Measurements from ENCODE around the gene VWA3A.

- TF ChIP-seq POLR2AphosphoS5 (IDR thresholded peaks at IDR 0.05; ENCODE audit: low read depth, low read length): no peak
- no peak for TF ChIP-seq POLR2A (IDR thresholded peaks at IDR 0.05; ENCODE audit: low read depth, low read length)
- TF ChIP-seq TAF1 (IDR thresholded peaks at IDR 0.05; ENCODE audit: low read depth, low read length): no peak
- TF ChIP-seq PAX5 (IDR thresholded peaks at IDR 0.05; ENCODE audit: insufficient read depth, low read length, severe bottlenecking): no peak
Measured at GRCh38 chr16:22198547-22199293, 106.4 kb downstream of the VWA3A start.
